ENCODE data around the gene PTPRT. TPM values are rescaled to one million over a fixed set of nuclear protein-coding genes. Genes with fewer than 3 reads are reported as not detected.

The PTPRT gene
- total RNA-seq, 1 donor from 2014 or later = not detected

GRCh38 chr20:43022568-43022967, 167.1 kb downstream of the PTPRT start:
- DNase-seq (ENCODE audit: low read depth) = no peak

GRCh38 chr20:43022081-43022480, 167.6 kb downstream of the PTPRT start:
- no peak for DNase-seq (ENCODE audit: low read depth)

GRCh38 chr20:43017241-43018030, 172.3 kb downstream of the PTPRT start:
- no peak for DNase-seq (ENCODE audit: low read depth)

- no peak for DNase-seq (ENCODE audit: low read depth)
Observed at GRCh38 chr20:43016257-43016656, 173.4 kb downstream of the PTPRT start.

GRCh38 chr20:43015566-43015965, 174.1 kb downstream of the PTPRT start:
- DNase-seq (ENCODE audit: low read depth) = no peak

GRCh38 chr20:43014206-43014605, 175.5 kb downstream of the PTPRT start:
- DNase-seq (ENCODE audit: low read depth) = no peak

GRCh38 chr20:43011491-43011890, 178.2 kb downstream of the PTPRT start:
- no peak for DNase-seq (ENCODE audit: low read depth)

GRCh38 chr20:43009532-43009931, 180.2 kb downstream of the PTPRT start:
- no peak for DNase-seq (ENCODE audit: low read depth)

- DNase-seq (ENCODE audit: low read depth) = no peak
Observed at GRCh38 chr20:43007525-43007924, 182.2 kb downstream of the PTPRT start.

- DNase-seq (ENCODE audit: low read depth) = no peak
Observed at GRCh38 chr20:43006651-43007375, 182.9 kb downstream of the PTPRT start.

- no peak for DNase-seq (ENCODE audit: low read depth)
Observed at GRCh38 chr20:43003318-43003944, 186.3 kb downstream of the PTPRT start.

- DNase-seq (ENCODE audit: low read depth) = no peak
Observed at GRCh38 chr20:42996141-42996540, 193.6 kb downstream of the PTPRT start.

GRCh38 chr20:42988319-42988718, 201.4 kb downstream of the PTPRT start:
- DNase-seq (ENCODE audit: low read depth) = no peak

GRCh38 chr20:42987376-42988114, 202.2 kb downstream of the PTPRT start:
- DNase-seq (ENCODE audit: low read depth) = no peak

- DNase-seq (ENCODE audit: low read depth) = no peak
Observed at GRCh38 chr20:42986143-42986773, 203.4 kb downstream of the PTPRT start.

- DNase-seq (ENCODE audit: low read depth) = no peak
Observed at GRCh38 chr20:42985628-42986027, 204.1 kb downstream of the PTPRT start.

GRCh38 chr20:42982218-42982617, 207.5 kb downstream of the PTPRT start:
- DNase-seq (ENCODE audit: low read depth) = no peak

GRCh38 chr20:42981253-42981652, 208.5 kb downstream of the PTPRT start:
- no peak for DNase-seq (ENCODE audit: low read depth)

GRCh38 chr20:42979720-42980119, 210.0 kb downstream of the PTPRT start:
- DNase-seq (ENCODE audit: low read depth) = no peak

GRCh38 chr20:42978184-42978974, 211.3 kb downstream of the PTPRT start:
- DNase-seq (ENCODE audit: low read depth) = no peak

- DNase-seq (ENCODE audit: low read depth) = no peak
Observed at GRCh38 chr20:42975974-42976373, 213.7 kb downstream of the PTPRT start.
